Left cardiac atrium (tissue), 4 donors: ENCODE measurements around the gene SH2B3. TPM values are rescaled to one million over a fixed set of nuclear protein-coding genes. Genes with fewer than 3 reads are reported as not detected.

ENCODE experiments used
- ATAC-seq, 2 donors: fragments of 200-7000 bp; cut with Tn5 transposase; one replicate each; pipeline ENCODE4 v1.9.1; 2020; ENCODE audit warnings: mild to moderate bottlenecking in 2 of 2, moderate library complexity in 2 of 2
- DNase-seq: peaks from one replicate; pipeline ENCODE4 v3.0.0-alpha.2; 2020
- intact Hi-C, 2 donors: fragments of 100-400 bp; cut with DNase I; formaldehyde crosslinking; loops; one replicate each; pipeline versions ENCODE4 v1.14.1 to v1.15.1; 2022 to 2023
- total RNA-seq, 2 donors: library from RNA; stranded (reverse); fragmentation: NEBNext Ultra II Directional; extraction: Animal tissue kit (Norgen Biotek cat#: 25700); gene quantifications; one replicate each; pipeline ENCODE4 v1.2.1, GENCODE V29; 2021
- donor health status: DM: no; HTN: yes; CAD: no.
- donor health status: DM: no; HTN: yes; CAD: no; lungs with severe emphysema.
- donor health status: DM: yes; HTN: yes; CAD: no.
- donor health status: Dilated cardiomyopathy.

SH2B3 gene
- total RNA-seq, 2 donors from 2014 or later: 27.1 to 39.6 TPM

- peak; percentile 96 for DNase-seq
- intact Hi-C loops: no loop called here
- peak; percentile 88 to 89 for ATAC-seq
Observed at GRCh38 chr12:111405149-111405858, 419 bp upstream of the SH2B3 start.

- intact Hi-C loops: no loop called here
- DNase-seq (peak; percentile 51), ATAC-seq (peak in 1 of 2 donors; percentile 1)
Observed at GRCh38 chr12:111406474-111407376, 1.0 kb downstream of the SH2B3 start.

- ATAC-seq (no peak), DNase-seq (no peak)
- intact Hi-C loops: no loop called here
Observed at GRCh38 chr12:111407377-111408115, 1.8 kb downstream of the SH2B3 start.

- no peak for DNase-seq
- intact Hi-C loops: no loop called here
- no peak for ATAC-seq
Observed at GRCh38 chr12:111408116-111408440, 2.4 kb downstream of the SH2B3 start.

- no peak for DNase-seq
- intact Hi-C loops: no loop called here
- ATAC-seq: no peak
Observed at GRCh38 chr12:111408686-111409402, 3.1 kb downstream of the SH2B3 start.

- ATAC-seq (no peak), DNase-seq (peak; percentile 65)
- intact Hi-C loops: no loop called here
Observed at GRCh38 chr12:111409403-111409779, 3.7 kb downstream of the SH2B3 start.

GRCh38 chr12:111409780-111410430 lies 4.2 kb downstream of the SH2B3 start:
- intact Hi-C loops: no loop called here
- DNase-seq (peak; percentile 81), ATAC-seq (peak; percentile 4 to 10)

- intact Hi-C loops: no loop called here
- ATAC-seq: no peak
- peak; percentile 54 for DNase-seq
Observed at GRCh38 chr12:111410431-111411184, 4.9 kb downstream of the SH2B3 start.

GRCh38 chr12:111411185-111411764 lies 5.6 kb downstream of the SH2B3 start:
- intact Hi-C loops: no loop called here
- DNase-seq (no peak), ATAC-seq (no peak)

GRCh38 chr12:111412007-111412829 lies 6.5 kb downstream of the SH2B3 start:
- intact Hi-C loops: loop anchor here in 1 of 2 donors (2.0 kb wide), 1 partner anchor 17 kb away; no protein-coding TSS in a partner anchor
- DNase-seq: peak; percentile 67
- ATAC-seq: peak; percentile 6 to 13

GRCh38 chr12:111412830-111413441 lies 7.2 kb downstream of the SH2B3 start:
- ATAC-seq: no peak
- intact Hi-C loops: loop anchor here in 1 of 2 donors (2.0 kb wide), 1 partner anchor 16 kb away; no protein-coding TSS in a partner anchor
- DNase-seq: no peak

GRCh38 chr12:111413442-111414086 lies 7.8 kb downstream of the SH2B3 start:
- ATAC-seq (peak; percentile 54 to 60), DNase-seq (peak; percentile 60)
- intact Hi-C loops: loop anchor here in 1 of 2 donors (2.0 kb wide), 1 partner anchor 15 kb away; no protein-coding TSS in a partner anchor

- ATAC-seq (no peak), DNase-seq (no peak)
- intact Hi-C loops: no loop called here
Observed at GRCh38 chr12:111414711-111415252, 9.1 kb downstream of the SH2B3 start.

- DNase-seq (no peak), ATAC-seq (no peak)
- intact Hi-C loops: no loop called here
Observed at GRCh38 chr12:111417290-111417689, 11.6 kb downstream of the SH2B3 start.
